GM20000 (cell line): Measurements from ENCODE around the gene TSPOAP1.

Source experiments
- DNase-seq: peaks from one replicate; pipeline ENCODE4 v3.0.0; 2012; ENCODE audit warnings: low spot score
- TF ChIP-seq, protein P1 (sequence below): IDR thresholded peaks from 2 replicates; pipeline ENCODE4 v1.5.1; 2012; ENCODE audit warnings: mild to moderate bottlenecking, control low read depth; ENCODE audit errors: extremely low read depth, missing control alignments

The TSPOAP1 gene

DNA sequence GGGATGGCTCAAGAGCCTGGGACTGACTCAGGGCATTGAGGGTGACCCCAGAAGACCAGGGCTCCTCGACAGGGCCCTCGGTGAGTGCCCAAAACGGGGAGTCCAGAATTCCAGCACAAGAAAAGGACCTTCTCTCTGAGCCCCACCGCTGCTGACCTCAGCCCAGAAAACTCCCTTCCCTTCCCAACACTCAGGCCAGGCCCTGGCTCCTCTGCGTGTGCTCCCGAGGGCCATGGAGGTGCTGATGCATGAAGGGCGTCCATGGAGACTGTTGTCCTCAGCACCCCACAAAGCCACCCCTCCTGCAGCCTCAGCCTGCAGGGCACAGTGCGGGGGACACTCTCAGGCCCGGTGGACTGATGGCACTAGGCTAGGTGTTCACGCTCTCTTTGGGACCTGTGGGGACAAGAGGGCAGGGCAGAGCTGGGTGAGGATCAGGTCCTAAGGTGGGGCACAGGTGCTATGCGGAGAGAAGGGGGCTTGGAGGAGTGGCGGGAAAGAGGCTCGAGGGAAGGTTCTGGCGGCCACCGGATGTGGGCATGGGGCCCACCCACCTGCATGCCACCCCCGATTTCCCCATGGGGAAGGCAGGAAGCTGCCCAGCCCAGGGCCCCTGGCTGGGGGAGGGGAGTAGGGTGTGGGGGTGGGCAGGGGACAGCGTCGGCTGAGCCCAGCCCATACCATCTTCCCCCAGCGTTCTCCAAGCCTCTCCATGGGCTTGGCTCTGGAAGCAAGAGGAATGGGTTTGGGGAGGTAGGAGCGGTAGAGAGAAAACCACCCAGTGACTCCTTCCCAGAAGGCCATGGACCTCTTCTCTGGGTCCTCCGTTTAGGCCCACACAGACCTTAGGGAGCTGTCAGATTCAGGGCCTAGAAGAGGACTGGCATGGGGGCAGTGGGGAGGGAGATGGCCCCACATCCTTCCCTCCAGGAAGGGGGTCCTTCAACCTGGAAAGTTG lies 4.5 kb upstream of the TSPOAP1 start:
- TF ChIP-seq, protein P1, sequence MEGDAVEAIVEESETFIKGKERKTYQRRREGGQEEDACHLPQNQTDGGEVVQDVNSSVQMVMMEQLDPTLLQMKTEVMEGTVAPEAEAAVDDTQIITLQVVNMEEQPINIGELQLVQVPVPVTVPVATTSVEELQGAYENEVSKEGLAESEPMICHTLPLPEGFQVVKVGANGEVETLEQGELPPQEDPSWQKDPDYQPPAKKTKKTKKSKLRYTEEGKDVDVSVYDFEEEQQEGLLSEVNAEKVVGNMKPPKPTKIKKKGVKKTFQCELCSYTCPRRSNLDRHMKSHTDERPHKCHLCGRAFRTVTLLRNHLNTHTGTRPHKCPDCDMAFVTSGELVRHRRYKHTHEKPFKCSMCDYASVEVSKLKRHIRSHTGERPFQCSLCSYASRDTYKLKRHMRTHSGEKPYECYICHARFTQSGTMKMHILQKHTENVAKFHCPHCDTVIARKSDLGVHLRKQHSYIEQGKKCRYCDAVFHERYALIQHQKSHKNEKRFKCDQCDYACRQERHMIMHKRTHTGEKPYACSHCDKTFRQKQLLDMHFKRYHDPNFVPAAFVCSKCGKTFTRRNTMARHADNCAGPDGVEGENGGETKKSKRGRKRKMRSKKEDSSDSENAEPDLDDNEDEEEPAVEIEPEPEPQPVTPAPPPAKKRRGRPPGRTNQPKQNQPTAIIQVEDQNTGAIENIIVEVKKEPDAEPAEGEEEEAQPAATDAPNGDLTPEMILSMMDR, result no peak
- no peak for DNase-seq

DNA sequence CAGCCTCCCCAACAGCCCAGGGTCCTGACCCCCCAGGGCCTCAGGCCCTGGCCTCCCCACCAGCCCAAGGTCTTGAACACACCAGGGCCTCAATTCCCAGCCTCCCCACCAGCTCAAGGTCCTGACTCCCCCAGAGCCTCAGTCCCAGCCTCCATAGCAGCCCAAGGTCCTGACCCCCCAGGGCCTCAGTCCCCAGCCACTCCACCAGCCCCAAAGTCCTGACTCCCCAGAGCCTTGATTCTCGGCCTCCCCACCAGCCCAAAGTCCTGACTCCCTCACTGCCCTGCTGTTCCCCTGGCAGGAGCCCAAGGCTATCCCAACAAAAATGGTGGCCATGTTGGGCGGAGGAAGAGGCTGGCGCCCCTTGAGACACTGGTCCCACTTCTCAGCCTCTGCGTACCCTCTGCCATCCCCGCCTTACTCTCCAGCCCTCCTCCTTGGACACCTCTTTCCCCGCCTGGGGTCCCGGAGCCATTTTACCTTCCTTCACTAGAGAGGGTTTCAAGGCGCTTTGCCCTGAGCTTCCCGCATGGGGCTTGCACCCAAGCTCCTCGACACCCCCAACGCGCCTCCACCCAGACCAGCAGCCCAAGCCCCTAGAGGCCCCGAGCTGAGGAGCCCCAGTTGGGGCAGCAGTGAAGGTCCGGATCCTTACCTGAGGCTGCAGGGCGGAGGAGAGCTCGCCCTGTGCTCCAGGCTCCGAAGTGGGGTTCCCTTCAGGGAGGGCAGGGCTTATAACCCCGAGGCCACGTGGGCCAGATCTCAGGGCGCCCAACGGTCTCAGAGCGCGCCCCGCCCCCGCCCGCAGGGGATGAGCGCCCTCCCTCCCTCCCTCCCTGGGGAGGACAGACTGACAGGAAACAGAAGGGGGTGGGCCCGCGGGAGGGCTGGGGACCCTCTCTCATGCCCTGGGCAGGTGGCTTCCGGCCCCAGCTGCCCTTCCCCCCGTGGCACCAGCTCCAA lies 3.5 kb upstream of the TSPOAP1 start:
- TF ChIP-seq, protein P1, result no peak
- DNase-seq, result peak; percentile 78

DNA sequence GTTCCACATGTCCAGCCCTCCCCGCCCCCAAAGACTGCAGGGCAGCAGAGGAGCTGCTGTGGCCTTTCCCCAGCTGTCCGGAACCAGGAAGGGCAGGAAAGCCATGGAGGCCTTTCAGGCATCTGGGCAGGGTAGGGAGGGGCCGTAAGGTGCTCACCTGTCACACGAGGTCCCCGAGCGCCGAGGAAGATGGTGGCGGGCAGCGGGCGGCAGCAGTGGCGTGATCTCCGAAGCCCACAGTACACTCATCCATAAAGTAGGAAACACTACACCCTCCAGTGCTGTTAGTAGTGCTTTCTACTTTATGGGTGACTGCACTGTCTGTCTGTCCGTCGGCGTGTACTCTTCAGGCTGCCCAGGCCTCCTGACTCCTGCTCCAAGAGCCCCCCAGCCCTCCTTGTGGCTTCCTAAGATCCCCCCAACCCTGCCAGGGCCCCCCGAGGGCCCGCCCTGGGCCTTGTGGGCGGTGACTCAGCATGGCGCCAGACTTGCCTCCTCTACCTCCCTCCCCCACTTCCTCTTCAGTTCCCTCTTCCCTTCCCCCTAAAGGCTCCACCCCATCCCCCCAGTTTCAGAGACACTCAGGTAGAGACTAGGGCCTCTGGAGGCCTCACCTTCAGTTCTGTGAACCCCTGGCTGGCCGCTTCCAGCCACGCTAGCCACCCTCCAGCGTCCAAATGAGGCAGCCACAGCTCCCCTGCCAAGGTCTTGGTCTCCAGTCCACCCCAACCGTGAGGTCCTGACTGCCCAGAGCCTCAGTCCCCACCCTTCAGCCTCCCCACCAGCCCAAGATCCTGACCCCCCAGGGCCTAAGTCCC lies 2.6 kb upstream of the TSPOAP1 start:
- TF ChIP-seq, protein P1, result no peak
- no peak for DNase-seq

DNA sequence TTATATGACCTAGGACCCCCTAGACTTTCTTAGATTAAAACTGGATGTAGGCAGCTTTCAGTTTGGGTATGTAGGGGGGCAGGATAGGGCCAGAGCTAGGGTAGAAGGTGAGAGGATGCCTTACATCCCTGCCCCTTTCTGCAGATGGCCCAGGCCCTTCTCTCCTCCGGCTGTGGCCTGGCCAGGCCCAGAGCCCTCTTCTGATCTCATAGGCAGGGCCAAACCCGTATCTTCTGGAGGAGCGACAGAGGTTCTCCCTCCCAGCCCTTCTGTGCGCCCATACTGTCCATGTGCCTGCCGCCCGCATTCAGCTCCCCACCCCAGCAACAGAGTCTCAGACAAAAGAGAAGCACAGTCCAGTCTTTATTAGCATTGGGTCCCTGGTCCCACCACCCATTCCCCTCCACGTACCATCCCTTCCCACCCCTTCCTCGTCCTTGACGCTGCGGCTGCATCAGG lies 2.0 kb upstream of the TSPOAP1 start:
- DNase-seq, result no peak
- TF ChIP-seq, protein P1, result no peak

DNA sequence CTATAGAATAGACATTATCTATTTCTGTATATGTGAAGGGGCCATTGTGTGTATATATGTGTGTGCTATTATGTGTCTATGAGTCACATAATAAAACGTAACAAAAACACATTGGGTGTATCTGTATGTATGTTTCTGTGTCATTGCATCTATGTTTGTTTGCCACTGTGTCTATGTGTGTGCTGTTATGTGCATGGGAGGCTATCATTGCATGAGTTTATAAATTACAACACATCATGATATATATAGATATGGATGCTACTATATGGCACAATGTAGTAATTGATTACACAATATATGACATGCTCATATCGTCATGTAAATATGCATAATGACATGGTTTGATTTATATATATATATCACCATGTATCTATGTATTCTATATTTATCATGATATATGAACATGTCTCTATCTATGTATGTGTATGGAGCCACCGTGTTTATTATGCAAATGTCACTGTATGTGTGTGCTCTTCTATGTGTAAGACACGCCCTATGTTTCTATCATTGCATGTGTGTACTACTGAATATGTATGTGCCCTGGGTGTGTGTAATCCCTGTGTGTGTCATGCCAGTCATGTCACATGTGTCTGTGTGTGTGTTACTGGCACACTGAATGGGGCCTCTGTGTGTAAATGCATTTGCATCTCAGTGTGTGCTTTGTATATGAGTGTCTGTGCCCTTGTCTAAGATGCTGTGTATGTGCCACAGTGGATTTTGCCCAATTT lies 1.4 kb upstream of the TSPOAP1 start:
- no peak for DNase-seq

More for the DNA sequence above, 1.4 kb upstream of the TSPOAP1 start:
- TF ChIP-seq, protein P1, result no peak
